GM12878 (cell line): ENCODE data around the gene RCN2. TPM values are rescaled to one million over a fixed set of nuclear protein-coding genes. Genes with fewer than 3 reads are reported as not detected.

ENCODE experiments used
- ATAC-seq: fragments of 200-7000 bp; cut with Tn5 transposase; 3 replicates; pipeline ENCODE4 v1.9.1; 2020; ENCODE audit warnings: mild to moderate bottlenecking, moderate library complexity
- BruUV-seq: library from RNA; stranded (reverse); fragments of 400-500 nt; replicated peaks from 2 replicates; lab custom pipeline; 2021; lab: Mats Ljungman, UMichigan
- CTCF ChIA-PET: fragments of 300-600 bp; sonication (Branson Sonifier 250); formaldehyde crosslinking; extraction: SDS; loops from one replicate; lab custom pipeline; 2021; ENCODE audit warnings: inconsistent platforms; lab: Yijun Ruan, JAX
- POLR2A ChIA-PET: fragments of 350-600 bp; formaldehyde crosslinking; extraction: SDS; loops from one replicate; lab custom pipeline; 2021; ENCODE audit warnings: inconsistent platforms; lab: Charles Lee
- RAD21 ChIA-PET: fragments of 300-600 bp; sonication (Branson Sonifier 250); formaldehyde crosslinking; loops from one replicate; lab custom pipeline; 2023; ENCODE audit warnings: antibody characterized with exemption; ENCODE audit not compliant: unreplicated experiment; lab: Charles Lee
- SMC1A ChIA-PET: fragments of 300-600 bp; sonication (Branson Sonifier 250); formaldehyde crosslinking; loops from one replicate; lab custom pipeline; 2023; ENCODE audit not compliant: unreplicated experiment, uncharacterized antibody; lab: Charles Lee
- DNase-seq: peaks from one replicate; pipeline ENCODE4 v3.0.0-alpha.2; 2011; ENCODE audit warnings: low read depth, low spot score
- FAIRE-seq: peaks from 3 replicates; lab custom pipeline; 2011; peaks lifted over from hg19 to GRCh38; lab: Jason Lieb, UNC
- H2AFZ ChIP-seq: 2 replicates; pipeline ENCODE4 v1.6.0; 2011; ENCODE audit warnings: low read depth, low read length, control low read depth; ENCODE audit not compliant: control insufficient read depth
- H3K27ac ChIP-seq: 2 replicates; pipeline ENCODE4 v1.5.1; 2011; ENCODE audit warnings: control low read depth; ENCODE audit not compliant: control insufficient read depth, insufficient read depth
- H3K27me3 ChIP-seq, 2 experiments: replicated peaks in 1 of 2; 2 replicates each; pipeline versions ENCODE4 v1.6.0 to v1.6.1; 2011; ENCODE audit warnings: low read length in 1 of 2; ENCODE audit not compliant: control insufficient read depth in 2 of 2, insufficient read depth in 2 of 2
- H3K36me3 ChIP-seq, 2 experiments: 2 replicates each; pipeline ENCODE4 v1.5.1; 2011; ENCODE audit warnings: low read length in 1 of 2; ENCODE audit not compliant: control insufficient read depth in 2 of 2, insufficient read depth in 2 of 2
- H3K4me1 ChIP-seq: 2 replicates; pipeline ENCODE4 v1.6.1; 2011; ENCODE audit warnings: mild to moderate bottlenecking, low read length, moderate library complexity, mixed read lengths; ENCODE audit not compliant: control insufficient read depth, insufficient read depth
- H3K4me2 ChIP-seq: 2 replicates; pipeline ENCODE4 v1.6.0; 2011; ENCODE audit warnings: control low read depth; ENCODE audit not compliant: control insufficient read depth, insufficient read depth
- H3K4me3 ChIP-seq: fragments of 200-600 bp; sonication (generic); 2 replicates; pipeline ENCODE4 v1.5.1; 2016
- H3K79me2 ChIP-seq: 2 replicates; pipeline ENCODE4 v1.6.0; 2011; ENCODE audit warnings: low read length; ENCODE audit not compliant: control insufficient read depth, insufficient read depth
- H3K9ac ChIP-seq: 2 replicates; pipeline ENCODE4 v1.8.0; 2011; ENCODE audit warnings: low read length, control low read depth, mixed read lengths; ENCODE audit not compliant: control insufficient read depth, insufficient read depth
- H3K9me3 ChIP-seq: replicated peaks from 3 replicates; pipeline ENCODE4 v1.5.1; 2011; ENCODE audit warnings: mild to moderate bottlenecking, low read length; ENCODE audit not compliant: control insufficient read depth, insufficient read depth
- H4K20me1 ChIP-seq: 2 replicates; pipeline ENCODE4 v1.6.0; 2011; ENCODE audit not compliant: control insufficient read depth, insufficient read depth
- FOXM1 ChIP-seq: IDR thresholded peaks from 2 replicates; pipeline ENCODE4 v1.6.1; 2012; ENCODE audit warnings: low read depth, mild to moderate bottlenecking, inconsistent platforms, low read length, moderate library complexity
- MTA2 ChIP-seq: fragments of 450-650 bp; IDR thresholded peaks from 2 replicates; pipeline ENCODE4 v1.6.1; 2016; ENCODE audit warnings: low read depth, mild to moderate bottlenecking, moderate library complexity
- MXI1 ChIP-seq: fragments of 150-350 bp; IDR thresholded peaks from 2 replicates; pipeline ENCODE4 v1.6.1; 2011; ENCODE audit warnings: low read depth, mild to moderate bottlenecking, inconsistent platforms, low read length, improper control_type of control experiment
- NFYA ChIP-seq: IDR thresholded peaks from 2 replicates; pipeline ENCODE4 v1.6.1; 2011; ENCODE audit warnings: low read depth, mild to moderate bottlenecking, low read length, improper control_type of control experiment, borderline replicate concordance
- POLR2AphosphoS5 ChIP-seq: IDR thresholded peaks from 2 replicates; pipeline ENCODE4 v1.6.1; 2011; ENCODE audit warnings: mild to moderate bottlenecking, low read length, inconsistent platforms
- RAD51 ChIP-seq: fragments of 450-650 bp; IDR thresholded peaks from 2 replicates; pipeline ENCODE4 v1.6.1; 2016; ENCODE audit warnings: moderate library complexity, mild to moderate bottlenecking, inconsistent platforms
- RFX5 ChIP-seq: IDR thresholded peaks from 2 replicates; pipeline ENCODE4 v1.6.1; 2011; ENCODE audit warnings: low read depth, low read length, improper control_type of control experiment
- SP1 ChIP-seq: IDR thresholded peaks from one replicate; pipeline ENCODE4 v1.6.1; 2011; ENCODE audit warnings: low read depth, low read length
- STAT1 ChIP-seq: fragments of 450-650 bp; conservative IDR thresholded peaks from 2 replicates; pipeline ENCODE4 v1.6.1; 2014; ENCODE audit warnings: antibody characterized with exemption, mild to moderate bottlenecking
- STAT3 ChIP-seq: IDR thresholded peaks from 2 replicates; pipeline ENCODE4 v1.6.1; 2011; ENCODE audit warnings: low read depth, low read length, improper control_type of control experiment
- TARDBP ChIP-seq: IDR thresholded peaks from 2 replicates; pipeline ENCODE4 v1.6.1; 2016; ENCODE audit warnings: borderline replicate concordance
- WGBS: methylation state at CpG from one replicate; pipeline ENCODE4 v1.1.6; 2016; ENCODE audit warnings: low lambda C conversion rate; ENCODE audit not compliant: insufficient replicate concordance, insufficient coverage; ENCODE audit errors: missing lambda C conversion rate; 5-methylcytosine and 5-hydroxymethylcytosine counted together
- in situ Hi-C: fragments of 300-500 bp; cut with MboI; formaldehyde crosslinking; loops from 9 replicates; pipeline ENCODE4 v1.14.3; 2018; ENCODE audit warnings: mixed read lengths
- intact Hi-C: fragments of 100-400 bp; cut with micrococcal nuclease; formaldehyde crosslinking; loops from one replicate; pipeline ENCODE4 v1.14.2; 2022; ENCODE audit not compliant: unreplicated experiment
- polyA plus RNA-seq, 11 experiments: library from polyadenylated mRNA; depleted of rRNA in 4 of 11; unstranded in 6 of 11; stranded (reverse) in 5 of 11; fragments of >200 nt; fragmentation: Nextera tagmentation in 4 of 11; fragmentation: Illumina TruSeq in 1 of 11; extraction: Ambion mirVana in 4 of 11; extraction: Trizol in 1 of 11; gene quantifications; 1 replicate in 1 of 11; 2 replicates in 10 of 11; pipeline versions ENCODE4 v1.2.1 to v1.2.3, GENCODE V29; 2011 to 2016; ENCODE audit warnings: inconsistent platforms in 2 of 11, missing spikeins in 2 of 11, low read depth in 1 of 11
- total RNA-seq, 4 experiments: library from RNA; depleted of rRNA in 3 of 4; stranded (reverse); fragments of >200 nt in 3 of 4; fragmentation: Illumina TruSeq in 1 of 4; extraction: Trizol in 1 of 4; gene quantifications; 2 replicates each; pipeline versions ENCODE4 v1.2.1 to v1.2.3, GENCODE V29; 2013 to 2021
- TF ChIP-seq, protein P1 (sequence below): fragments of 450-650 bp; formaldehyde crosslinking; IDR thresholded peaks from 2 replicates; pipeline ENCODE4 v1.5.0; 2022; ENCODE audit warnings: mild to moderate bottlenecking, missing genetic modification characterization
- TF ChIP-seq, protein P2 (sequence below): IDR thresholded peaks from 2 replicates; pipeline ENCODE4 v1.6.1; 2011; ENCODE audit warnings: mild to moderate bottlenecking, low read depth, low read length, moderate library complexity; ENCODE audit not compliant: insufficient replicate concordance
- TF ChIP-seq, protein P3 (sequence below): fragments of 450-650 bp; IDR thresholded peaks from 2 replicates; pipeline ENCODE4 v1.6.1; 2016; ENCODE audit warnings: mild to moderate bottlenecking, moderate library complexity, borderline replicate concordance

The RCN2 gene
- total and polyA plus RNA-seq, 10 of the 15 experiments (the other 5 are each of a cell fraction or from before 2014, with no cell fraction given): 4.9 to 41.0 (median 12.9) TPM

DNA sequence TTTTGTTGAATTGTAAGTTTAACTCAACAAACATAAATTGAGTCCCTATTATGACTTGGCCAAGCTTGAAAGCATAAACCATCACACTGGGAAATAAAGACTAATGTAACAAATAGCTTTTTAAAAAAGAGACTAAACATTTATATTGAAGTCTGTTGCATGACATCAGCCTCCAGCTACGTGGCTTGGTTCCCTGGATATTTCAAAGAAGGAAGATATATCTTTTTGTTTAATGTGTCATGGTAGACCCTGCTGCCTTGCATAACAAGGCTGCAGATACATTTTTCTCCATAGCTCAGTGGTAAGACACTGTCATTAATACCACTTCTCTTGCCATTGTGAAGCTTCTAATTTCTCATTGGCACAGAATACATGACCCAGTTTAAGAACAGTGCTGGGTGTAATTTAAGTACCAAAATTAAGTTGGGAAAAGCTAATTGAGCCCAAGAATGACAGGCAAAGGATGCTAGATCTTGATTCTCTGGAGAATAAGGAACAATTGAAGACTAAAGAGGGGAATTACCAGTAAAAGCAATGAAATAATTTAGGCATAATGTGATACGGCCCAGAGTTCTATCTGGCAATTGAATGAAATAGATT is 14.0 kb downstream of the RCN2 start (continued):
- TF ChIP-seq, protein P1, sequence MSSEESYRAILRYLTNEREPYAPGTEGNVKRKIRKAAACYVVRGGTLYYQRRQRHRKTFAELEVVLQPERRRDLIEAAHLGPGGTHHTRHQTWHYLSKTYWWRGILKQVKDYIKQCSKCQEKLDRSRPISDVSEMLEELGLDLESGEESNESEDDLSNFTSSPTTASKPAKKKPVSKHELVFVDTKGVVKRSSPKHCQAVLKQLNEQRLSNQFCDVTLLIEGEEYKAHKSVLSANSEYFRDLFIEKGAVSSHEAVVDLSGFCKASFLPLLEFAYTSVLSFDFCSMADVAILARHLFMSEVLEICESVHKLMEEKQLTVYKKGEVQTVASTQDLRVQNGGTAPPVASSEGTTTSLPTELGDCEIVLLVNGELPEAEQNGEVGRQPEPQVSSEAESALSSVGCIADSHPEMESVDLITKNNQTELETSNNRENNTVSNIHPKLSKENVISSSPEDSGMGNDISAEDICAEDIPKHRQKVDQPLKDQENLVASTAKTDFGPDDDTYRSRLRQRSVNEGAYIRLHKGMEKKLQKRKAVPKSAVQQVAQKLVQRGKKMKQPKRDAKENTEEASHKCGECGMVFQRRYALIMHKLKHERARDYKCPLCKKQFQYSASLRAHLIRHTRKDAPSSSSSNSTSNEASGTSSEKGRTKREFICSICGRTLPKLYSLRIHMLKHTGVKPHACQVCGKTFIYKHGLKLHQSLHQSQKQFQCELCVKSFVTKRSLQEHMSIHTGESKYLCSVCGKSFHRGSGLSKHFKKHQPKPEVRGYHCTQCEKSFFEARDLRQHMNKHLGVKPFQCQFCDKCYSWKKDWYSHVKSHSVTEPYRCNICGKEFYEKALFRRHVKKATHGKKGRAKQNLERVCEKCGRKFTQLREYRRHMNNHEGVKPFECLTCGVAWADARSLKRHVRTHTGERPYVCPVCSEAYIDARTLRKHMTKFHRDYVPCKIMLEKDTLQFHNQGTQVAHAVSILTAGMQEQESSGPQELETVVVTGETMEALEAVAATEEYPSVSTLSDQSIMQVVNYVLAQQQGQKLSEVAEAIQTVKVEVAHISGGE (CRISPR knock-in tag): no peak
- TF ChIP-seq FOXM1 (no peak), STAT3 (no peak), SP1 (no peak), MXI1 (no peak), POLR2AphosphoS5 (no peak)

DNA sequence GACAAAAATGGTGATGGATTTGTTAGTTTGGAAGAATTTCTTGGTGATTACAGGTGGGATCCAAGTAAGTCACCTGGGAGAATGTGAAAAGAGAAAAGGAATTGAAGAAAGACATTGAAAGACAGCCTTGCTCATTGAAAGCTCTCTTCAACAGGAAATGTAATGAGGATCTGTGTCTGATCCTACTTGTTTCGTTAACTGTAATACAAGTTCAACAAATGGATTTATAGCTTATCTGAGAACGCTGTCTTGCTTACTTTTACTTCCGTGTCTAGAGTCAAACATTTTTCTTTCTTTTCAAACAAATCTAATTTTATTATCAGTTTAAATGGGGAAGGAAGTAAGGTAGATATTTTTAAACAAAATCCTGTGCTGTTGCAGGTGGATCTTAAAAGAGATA is 15.9 kb downstream of the RCN2 start:
- RAD21 ChIA-PET: interaction anchor here (1.1 kb wide), 1 partner anchor 26 kb away, joined by 3 read pairs; no protein-coding TSS in a partner anchor
- H4K20me1 ChIP-seq: no peaks in the 10 kb centered on the region
- in situ Hi-C loops: no loop called here
- TF ChIP-seq TARDBP (no peak), RFX5 (no peak), STAT1 (no peak), NFYA (no peak), RAD51 (no peak), MTA2 (no peak)
- TF ChIP-seq, protein P2, sequence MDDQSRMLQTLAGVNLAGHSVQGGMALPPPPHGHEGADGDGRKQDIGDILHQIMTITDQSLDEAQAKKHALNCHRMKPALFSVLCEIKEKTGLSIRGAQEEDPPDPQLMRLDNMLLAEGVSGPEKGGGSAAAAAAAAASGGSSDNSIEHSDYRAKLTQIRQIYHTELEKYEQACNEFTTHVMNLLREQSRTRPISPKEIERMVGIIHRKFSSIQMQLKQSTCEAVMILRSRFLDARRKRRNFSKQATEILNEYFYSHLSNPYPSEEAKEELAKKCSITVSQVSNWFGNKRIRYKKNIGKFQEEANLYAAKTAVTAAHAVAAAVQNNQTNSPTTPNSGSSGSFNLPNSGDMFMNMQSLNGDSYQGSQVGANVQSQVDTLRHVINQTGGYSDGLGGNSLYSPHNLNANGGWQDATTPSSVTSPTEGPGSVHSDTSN: no peak
- TF ChIP-seq, protein P3, sequence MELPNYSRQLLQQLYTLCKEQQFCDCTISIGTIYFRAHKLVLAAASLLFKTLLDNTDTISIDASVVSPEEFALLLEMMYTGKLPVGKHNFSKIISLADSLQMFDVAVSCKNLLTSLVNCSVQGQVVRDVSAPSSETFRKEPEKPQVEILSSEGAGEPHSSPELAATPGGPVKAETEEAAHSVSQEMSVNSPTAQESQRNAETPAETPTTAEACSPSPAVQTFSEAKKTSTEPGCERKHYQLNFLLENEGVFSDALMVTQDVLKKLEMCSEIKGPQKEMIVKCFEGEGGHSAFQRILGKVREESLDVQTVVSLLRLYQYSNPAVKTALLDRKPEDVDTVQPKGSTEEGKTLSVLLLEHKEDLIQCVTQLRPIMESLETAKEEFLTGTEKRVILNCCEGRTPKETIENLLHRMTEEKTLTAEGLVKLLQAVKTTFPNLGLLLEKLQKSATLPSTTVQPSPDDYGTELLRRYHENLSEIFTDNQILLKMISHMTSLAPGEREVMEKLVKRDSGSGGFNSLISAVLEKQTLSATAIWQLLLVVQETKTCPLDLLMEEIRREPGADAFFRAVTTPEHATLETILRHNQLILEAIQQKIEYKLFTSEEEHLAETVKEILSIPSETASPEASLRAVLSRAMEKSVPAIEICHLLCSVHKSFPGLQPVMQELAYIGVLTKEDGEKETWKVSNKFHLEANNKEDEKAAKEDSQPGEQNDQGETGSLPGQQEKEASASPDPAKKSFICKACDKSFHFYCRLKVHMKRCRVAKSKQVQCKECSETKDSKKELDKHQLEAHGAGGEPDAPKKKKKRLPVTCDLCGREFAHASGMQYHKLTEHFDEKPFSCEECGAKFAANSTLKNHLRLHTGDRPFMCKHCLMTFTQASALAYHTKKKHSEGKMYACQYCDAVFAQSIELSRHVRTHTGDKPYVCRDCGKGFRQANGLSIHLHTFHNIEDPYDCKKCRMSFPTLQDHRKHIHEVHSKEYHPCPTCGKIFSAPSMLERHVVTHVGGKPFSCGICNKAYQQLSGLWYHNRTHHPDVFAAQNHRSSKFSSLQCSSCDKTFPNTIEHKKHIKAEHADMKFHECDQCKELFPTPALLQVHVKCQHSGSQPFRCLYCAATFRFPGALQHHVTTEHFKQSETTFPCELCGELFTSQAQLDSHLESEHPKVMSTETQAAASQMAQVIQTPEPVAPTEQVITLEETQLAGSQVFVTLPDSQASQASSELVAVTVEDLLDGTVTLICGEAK: no peak

More for the DNA sequence above, 15.9 kb downstream of the RCN2 start:
- H3K4me1 ChIP-seq: no peaks in the 10 kb centered on the region
- H3K27ac ChIP-seq: no peak overlapping the region
- no peaks in the 10 kb centered on the region for H3K79me2 ChIP-seq
- H3K9ac ChIP-seq: no peak overlapping the region
- SMC1A ChIA-PET: interaction anchor here (1.2 to 1.6 kb wide), 2 partner anchors 9 to 24 kb away, joined by 6 to 9 read pairs; no protein-coding TSS in a partner anchor
- H3K9me3 ChIP-seq: no peaks in the 10 kb centered on the region
- FAIRE-seq: peak; percentile 27
- DNase-seq: no peak
- no TSS peak for BruUV-seq
- no peak overlapping the region for H3K4me2 ChIP-seq
- POLR2A ChIA-PET: no interaction called here
- H3K36me3 ChIP-seq: no peaks in the 10 kb centered on the region
- no peaks in the 10 kb centered on the region for H3K27me3 ChIP-seq
- H3K4me3 ChIP-seq: no peak overlapping the region
- CTCF ChIA-PET: interaction anchor here (1.0 to 3.8 kb wide), 3 partner anchors 12 to 87 kb away, joined by 3 to 16 read pairs (median 7); no protein-coding TSS in a partner anchor
- 38% methylated on average over 3 of the region's 3 CpGs for WGBS
- ATAC-seq: no peak
- intact Hi-C loops: no loop called here
- no peak overlapping the region for H2AFZ ChIP-seq
